Endometrium (tissue), 2 donors: ENCODE measurements around the gene CELF3.

ENCODE experiments used
- FAIRE-seq: peaks from 2 replicates; lab custom pipeline; 2012; peaks lifted over from hg19 to GRCh38; lab: Jason Lieb, UNC
- donor health status: control.
- donor health status: control.

The CELF3 gene

DNA sequence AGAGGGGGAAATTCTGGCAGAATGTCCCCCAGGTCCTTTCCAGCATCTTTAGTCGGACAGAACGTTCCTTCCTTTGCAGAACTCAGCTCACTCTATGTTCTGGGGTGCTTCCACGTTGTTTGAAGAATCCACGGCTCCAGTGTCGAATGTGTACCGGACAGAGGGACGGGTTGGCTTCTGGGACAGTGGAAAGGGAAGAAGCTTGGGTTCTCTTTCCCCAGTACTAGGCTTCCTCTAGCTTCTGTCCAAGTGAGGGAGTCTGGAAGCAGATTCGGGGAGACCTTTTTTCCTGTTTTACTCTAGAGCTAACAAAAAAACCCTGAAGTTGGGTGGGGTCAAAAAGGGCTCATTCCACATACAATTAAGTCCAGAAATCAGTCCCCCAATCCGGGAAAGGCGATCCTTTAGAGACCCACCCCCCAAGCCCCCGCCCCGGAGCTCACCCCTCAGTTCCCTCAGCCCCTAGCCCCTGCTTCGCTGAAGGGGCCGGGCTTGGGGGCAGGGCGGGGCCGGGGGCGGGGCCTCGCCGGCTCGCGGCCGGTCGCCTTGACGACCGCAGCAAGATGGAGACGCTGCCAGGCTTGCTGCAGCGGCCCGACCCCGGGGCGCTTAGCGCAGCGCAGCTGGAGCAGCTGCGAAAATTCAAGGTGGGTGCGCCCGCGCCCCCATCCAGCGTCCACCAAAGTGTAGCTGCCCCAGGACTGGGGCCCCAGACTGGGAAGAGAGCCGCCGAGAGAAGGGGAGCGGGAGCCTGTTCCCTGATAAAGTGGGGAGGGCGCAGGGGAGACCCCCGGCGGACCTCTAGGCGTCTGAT is 4.6 kb upstream of the CELF3 start, which contains the start of gene RIIAD1:
Gene RIIAD1 (plus strand): TSS at position 549 of the 814 bp plus-strand sequence. CDS start 15 bp downstream, at position 564.
- FAIRE-seq: no peak

DNA sequence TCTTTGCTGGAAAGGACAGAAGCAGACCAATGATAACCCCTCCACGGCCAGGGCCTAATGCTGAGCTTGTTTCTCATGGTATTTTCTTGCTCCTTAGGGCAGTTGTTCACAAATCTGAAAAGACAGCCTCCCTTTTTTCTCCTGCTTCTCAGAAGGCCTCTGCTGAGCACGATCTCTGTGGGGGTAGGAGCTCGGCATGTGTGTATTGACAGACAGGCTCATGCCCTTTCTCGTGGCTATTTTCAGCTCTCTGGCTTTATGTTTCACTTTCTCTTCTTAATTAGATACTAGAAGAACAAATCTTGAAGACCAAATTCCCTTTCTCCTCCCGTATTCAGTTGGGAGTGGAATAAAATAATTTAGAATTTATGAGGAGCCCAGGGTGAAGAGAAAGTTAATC is 4.0 kb upstream of the CELF3 start:
- no peak for FAIRE-seq

DNA sequence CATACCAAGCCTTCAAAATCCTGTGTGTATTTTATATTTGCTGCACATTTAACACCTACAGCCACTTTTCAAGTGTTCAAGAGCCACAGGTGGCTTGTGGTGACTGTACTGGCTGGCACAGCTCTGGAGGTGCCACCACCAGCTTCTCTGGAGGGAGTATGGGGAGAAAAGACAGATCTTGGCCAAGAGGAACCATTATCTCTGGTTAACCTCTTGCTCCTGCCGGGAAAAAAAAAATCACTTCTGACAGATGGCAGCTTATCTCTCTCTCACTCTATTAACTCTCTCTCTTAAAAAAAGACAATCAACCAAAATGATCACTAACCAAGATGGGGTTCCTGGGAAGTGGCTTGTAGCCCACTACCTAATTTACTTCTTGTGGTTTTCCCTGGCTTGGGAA is 3.5 kb upstream of the CELF3 start:
- FAIRE-seq: no peak

DNA sequence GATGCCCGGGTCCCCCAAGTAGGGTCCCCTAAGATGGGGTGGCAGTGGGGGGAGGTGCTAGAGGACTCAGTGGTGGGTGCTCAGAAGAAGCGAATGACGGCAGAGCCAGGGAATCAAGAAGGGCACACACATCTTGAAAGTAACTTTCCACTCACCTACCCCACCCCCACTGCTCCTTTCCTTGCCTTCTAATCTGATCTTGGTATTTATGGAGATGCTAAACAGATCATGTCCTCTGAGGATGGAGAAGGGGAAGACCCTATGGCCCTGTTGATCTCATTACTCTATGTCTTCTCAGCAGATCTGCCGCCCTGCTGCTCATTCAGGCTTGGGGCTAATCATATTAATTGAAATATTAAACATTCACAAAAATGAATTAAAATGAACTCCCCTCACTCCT is 2.1 kb upstream of the CELF3 start:
- FAIRE-seq: no peak

DNA sequence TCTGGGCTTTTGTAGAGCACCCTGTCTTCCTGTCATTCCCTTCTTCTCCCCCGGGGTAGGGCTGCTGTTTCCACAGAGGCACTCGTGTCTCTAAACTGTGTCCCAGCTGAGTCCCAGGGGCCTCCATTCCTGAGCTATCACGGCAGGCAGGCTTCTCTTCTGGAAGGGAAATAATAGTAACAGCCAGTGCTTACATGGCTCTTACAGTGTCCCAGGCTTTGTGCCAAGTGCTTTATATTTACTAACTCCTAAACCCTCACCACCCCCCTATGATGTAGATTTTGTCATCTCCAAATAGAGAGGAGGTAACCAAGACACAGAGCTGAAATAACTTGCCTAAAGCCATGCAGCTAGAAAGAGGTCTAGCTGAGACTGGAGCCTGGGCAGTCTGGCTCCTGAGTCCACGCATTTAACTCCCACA is 1.4 kb upstream of the CELF3 start:
- FAIRE-seq: no peak

DNA sequence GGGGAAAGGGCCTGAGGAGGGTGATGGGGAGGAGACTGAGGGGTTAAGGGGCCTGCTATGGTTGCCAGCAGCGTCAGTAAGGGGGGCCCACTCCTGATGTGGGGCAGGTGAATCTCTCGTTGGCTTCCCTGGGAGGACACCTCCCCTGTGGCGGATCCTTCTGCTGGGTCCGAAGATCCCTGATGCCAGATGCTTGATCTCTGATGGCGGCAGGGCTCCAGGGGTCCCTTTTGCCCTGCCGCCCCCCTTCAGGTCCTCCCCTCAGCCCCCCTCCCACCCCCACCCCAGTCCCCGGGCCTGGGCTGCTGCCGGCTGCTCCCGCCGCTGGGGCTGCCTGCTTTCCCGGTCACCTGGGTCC is 219 bp downstream of the CELF3 start:
- no peak for FAIRE-seq

DNA sequence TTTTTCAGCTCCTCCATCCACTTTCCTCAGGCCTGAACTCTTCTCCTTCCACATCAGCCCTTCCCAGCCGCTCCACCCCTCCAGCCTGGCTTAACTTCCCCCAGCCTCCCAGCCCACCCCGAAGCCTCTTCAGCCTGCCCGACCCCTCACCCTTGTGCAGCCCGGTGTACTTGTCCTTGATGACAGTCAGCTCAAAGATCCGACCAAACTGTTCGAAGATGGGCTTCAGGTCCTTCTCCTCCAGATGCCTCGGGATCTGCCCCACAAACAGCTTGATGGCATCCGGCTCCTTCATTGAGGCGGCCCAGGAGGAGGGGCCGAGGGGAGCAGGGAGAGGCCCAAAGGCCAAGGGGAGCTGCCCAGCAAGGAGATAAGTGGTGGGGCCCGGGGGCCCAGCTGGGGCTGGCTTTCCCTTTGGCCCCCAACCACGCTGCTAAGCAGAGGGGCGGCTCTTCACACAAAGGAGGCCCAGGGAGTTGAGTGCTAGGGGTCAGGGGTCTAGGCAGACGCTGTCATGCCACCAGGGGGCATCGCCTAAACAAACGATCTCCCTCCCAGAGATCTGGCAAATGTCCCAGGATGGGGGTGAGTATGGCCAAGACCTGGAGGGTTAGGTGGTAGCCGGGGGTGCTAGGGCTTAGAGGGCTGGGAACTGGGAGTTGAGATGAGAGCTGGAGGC is 738 bp downstream of the CELF3 start:
- no peak for FAIRE-seq

DNA sequence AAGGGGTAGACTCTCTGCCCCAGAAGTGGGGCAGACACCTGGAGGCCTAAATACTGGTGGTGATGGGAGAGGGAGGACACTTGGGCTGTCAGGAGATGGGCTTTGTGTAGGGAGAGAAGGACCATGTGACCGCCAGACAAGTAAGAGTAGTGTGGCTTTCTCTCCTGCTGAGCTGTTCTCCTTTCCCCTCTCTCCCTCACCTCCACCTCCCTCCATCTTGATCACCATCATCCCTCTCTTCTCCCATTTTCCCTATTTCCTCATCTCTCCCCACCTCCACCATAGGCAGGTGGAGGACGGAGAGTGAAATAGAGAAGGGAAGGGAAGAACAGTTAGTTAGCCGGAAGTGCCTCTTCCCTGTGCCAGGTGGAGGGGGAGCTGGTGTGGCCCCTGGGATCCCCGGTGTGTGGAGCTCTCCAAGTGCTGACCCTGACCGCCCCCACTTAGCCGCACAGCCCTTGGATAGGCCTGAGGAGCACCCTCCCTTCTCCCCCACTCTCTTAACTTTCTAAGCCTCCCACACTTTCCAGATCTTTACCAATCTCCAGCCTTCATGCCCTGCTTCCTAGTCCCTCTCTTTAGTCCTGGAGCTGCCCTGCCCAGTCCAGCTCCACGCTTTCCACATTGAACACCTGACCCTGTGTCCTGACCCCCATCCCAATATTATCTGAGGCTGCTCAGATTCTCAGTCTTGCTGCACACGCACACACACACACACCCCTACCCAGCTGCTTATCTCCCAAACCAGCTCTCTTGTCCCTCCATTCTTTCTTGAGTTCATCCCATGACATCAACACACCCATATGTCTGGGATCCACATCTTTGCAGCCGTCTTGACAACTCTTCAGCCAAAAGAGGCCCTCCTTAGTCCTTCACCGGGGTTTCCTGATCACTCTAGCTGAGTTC is 1.5 kb downstream of the CELF3 start:
- FAIRE-seq: no peak

DNA sequence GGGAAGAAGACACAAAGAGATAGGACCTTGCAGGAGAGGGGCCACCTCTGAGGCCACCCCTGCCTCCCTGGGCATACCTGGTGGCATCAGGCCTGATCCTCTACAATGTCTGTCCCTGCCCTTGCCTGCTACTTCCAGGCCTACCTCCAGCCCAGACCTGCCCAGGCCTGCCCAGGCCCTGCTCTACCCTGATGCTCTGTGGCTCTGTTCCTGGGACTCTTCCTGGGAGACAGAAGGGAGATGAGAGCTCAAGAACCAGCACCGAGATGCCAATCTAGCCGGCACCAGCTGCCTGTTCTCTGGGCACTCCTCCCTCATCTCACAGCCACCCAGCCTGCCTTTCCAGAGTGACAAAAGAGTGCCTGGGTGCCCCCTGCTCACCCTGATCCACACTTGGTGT is 2.7 kb downstream of the CELF3 start:
- FAIRE-seq: no peak

DNA sequence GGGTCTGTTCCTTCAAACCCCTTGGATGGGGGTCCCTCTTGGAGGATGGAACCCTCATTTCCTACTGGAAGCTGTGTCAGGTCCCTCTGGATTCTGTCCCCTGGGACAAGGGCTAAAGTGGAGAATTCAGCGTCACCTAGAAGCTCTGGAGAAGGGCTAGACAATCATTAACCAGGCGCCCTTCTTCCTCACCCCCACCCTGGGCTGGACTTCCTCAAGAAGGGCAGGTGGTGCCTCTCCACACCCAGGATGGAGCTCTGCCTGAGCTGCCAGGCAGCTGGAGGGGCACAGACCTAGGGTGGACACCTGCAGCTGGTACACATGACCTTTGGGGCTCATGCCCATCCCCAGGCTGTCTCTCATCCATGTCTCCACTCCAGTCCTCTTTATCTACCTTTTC is 3.6 kb downstream of the CELF3 start:
- FAIRE-seq: no peak

DNA sequence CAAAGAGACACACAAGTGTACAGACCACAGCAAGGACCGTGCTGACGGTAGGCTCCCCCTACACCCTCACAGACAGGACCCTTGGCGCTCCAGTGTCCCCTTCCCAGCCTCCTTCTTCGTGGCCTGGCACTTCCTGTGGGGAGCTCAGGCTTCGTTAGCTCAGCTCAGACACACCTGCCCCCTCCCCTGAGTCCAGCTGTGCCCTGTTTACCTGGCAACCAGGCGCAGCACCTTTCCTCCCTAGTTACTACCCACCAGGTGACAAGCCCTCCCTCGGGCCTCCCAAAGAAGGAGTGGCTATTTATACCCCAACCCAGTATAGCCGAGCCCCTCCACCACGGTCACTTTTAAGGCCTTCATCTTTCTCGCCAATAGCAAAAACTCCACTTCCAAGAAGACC is 4.7 kb downstream of the CELF3 start:
- no peak for FAIRE-seq

DNA sequence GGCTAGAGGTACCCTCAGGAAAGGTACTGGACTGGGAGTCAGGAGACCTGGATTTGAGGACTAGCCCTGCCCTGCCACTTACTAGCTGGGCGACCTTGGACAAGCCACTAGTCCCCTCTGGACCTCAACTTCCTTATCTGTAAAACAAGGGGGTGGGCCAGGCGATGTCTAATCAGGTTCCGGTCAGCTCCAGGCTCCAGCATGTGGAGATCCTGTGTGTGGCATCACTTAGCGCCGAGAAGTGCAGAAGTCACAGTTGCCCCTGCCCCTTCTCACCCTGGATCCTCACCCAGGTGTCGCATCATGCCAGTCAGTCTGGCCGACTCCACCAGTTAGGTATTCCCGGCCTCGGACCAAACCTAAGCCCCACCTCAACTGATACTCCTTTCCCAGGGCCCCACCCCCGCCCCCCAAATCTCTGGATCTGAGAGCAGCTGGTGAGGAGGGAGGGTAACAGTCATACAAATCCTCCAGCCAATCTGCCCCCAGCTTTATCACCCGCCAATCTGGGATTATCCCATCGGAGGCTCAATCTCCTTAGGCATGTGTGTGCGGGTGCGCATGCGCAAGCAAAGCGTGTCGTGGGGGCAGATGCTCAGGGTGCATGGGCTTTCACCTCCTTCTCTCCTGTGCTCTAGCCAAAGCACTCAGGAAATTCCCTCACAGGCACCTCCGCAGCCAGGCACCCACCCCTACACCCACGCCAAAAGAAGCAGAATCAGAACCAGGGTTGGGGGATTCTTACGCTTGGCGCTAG is 5.4 kb downstream of the CELF3 start:
- FAIRE-seq: no peak

DNA sequence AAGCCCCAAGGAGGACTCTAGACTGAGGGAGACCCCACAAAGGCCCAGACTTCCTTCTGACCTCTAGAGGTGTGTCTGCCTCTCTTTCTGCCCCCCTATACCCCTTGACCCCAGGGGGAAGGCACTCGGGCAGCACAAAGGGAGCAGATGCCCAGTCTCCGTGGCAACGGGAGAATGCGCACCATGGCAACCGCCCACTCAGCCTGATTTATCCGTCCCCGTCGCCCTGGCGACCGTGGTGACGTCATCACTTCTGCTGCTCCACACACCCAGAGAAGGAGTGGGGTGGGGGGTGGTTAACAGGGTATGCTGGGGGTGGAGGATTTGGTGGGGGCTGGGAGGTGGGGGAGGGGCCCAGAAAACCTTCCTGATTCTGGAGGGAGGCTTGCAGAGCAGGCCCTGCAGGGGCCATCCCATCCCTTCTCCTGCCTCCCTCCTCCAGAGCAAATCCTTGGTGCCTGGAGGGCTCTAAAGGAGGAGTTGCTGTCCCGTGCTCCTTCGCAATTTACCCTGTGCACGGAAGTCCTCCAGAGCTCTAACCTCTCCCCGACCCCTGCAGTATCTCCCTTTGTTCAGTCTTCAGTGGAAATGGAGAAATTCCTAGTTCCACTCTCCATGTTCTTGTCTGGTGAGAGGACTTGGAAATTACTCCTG is 6.3 kb downstream of the CELF3 start:
- FAIRE-seq: no peak

DNA sequence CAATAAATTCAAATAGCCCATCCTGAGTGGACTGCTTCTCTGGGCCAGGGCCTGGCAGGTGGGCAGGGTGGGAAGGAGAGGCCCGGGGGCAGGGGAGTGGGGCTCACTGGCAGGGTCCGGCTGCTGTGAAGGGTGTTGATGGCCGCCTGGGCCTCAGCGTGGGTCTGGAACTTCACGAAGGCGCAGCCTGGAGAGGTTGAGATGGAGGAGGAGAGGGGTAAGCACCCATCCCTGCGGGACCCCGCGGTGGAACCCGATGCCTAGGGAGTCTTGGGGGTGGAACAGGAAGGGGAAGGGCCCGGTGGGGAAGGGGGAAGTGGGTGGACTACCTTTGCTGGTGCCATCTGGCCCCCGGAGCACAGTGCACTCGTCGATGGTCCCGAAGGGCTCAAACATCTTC is 7.7 kb downstream of the CELF3 start:
- no peak for FAIRE-seq

DNA sequence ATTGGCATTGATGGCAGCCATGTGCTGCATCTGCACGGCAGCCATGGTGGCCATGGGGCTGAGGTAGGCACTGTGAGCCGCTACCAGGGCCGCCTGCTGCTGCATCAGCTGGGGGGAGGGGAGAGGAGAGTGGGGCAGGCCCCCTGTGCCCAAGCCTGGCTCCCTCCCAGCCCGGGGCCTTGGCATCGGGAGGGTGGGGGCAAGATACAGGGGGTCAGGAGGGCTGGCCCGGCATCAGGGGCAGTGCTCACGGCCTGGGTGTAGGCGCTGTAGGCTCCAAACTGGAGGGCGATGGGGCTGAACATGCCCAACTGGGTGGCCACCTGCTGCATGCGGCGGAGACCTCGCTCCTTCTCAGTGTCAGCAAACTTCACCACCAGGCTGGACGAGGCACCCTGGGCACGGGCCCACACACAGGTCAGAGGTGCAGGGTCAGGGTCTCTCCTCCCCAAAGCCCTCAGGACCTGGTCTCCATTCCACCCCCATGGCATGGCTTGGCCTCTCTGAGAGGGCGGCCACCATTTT is 9.0 kb downstream of the CELF3 start:
- FAIRE-seq: no peak

DNA sequence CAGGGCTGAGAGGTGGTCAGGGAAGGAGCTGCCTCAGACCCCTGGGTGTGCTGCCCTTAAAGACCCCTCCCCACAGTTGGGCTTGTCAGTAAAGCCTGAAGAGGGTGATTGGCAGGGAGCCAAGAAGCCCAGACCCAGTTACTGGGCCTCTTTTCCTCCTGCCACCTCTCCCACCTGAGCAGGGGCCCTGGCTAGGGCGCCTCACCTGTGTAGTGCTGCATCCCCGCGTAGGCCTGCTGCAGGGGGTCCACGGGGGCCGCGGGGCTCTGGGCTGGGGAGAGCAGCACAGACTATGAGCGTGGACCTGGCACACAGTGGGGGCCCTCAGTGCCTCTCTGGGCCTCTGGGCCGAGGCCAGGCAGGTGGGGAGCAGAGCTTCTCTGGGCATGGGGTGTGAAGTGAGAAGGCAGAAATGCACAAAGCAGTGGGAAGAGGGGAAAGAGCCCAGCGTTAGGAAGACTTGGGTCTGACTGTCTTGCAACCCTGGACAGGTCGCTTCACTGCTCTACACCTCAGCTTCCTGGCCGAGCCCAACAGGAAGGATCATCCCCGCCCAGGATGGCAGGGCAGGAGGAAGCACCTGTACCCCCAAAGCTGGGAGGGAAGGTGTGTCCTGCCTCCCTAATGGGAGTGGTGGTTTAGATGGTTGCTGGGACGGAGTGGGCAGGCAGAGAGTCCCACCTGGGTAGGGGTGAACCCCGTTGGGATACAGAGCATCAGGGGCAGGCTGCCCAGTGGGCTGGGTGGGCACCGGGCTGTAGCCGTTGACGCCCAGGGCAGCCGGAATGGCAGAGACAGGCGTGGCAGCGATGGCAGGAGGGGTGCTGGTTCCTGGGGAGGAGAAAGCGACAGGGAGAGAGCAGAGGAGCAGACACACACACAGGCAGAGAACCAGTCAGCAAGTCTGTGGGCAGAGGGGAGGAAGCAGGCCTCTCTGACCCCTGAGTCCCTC is 9.9 kb downstream of the CELF3 start:
- FAIRE-seq: no peak

DNA sequence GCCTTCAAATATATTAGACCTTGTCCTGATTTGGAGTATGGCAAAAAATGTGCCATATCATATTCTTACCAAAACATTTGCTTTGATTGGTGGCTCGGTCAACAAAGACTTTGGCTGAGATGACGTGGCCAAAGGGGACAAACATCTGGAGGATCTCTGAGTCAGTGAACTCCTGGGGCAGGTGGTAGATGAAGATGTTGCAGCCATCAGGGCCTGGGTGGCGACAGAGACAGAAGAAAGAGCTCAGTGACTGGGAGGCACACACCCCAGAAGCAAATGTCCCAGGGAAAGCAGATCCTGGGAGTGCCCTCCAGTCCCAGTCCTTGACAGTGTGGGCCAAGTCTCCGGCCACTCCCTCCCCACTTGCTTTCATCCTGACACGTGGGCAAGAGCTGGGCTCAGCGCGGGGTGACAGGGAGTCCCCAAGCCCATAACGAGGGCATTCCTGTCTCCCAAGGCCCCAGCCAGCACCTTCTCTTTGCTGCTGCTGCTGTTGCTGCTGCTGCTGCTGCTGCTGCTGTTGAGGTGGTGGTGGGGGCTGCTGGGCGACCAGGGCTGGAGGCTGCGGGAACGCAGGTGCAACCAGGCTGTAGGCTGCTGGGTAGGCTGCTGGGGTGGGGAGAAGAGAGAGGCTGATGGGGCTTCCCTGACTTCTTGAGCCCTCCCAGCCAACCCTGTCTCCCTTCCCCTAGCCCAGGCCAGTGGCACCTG is 10.7 kb downstream of the CELF3 start:
- no peak for FAIRE-seq

DNA sequence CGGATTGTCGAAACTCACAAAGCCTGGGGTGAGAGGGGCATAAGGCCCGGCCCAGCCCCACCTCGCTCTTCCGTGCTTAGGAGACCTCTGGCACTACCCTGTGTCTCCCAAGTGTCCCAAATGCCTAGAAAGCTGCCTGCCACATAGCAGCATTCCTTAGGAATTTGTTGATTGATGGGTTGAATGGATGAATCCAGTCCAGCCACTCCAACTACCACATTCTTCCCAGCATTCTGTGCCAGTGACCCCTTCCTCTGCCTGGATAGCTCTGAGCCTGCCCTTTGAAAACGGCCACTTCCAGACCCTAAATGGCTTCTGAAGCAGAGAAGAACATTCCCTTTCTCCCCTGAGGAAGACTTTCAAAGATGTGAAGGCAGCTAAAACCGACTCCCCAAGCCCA is 11.5 kb downstream of the CELF3 start:
- FAIRE-seq: no peak

DNA sequence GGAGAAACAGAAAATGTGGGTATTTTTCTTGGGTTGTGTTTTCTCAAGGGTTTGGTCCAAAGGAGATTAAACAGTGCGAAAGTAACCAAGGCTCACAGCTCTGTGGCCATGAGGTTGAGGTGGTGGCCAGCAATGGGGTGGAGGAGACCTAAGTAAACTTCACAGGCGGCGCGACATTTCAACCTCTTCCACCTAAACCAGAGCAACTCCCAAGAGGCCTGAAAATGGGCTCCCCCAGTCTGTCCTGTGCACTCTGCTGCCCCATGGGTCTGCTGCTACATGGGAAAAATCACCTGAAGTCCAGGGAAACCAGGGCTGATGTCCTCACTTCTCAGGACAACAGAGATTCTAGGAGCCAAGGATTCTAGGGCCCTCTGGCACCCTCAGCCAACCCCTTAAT is 12.4 kb downstream of the CELF3 start:
- FAIRE-seq: no peak
